CD4-positive, alpha-beta memory T cell (primary cell): ENCODE results near the gene RPRD1B. TPM values are rescaled to one million over a fixed set of nuclear protein-coding genes. Genes with fewer than 3 reads are reported as not detected.

Source experiments
- CTCF ChIA-PET: fragments of 350-600 bp; sonication (Branson Sonifier 250); formaldehyde crosslinking; loops from one replicate; lab custom pipeline; 2021; ENCODE audit warnings: inconsistent platforms; ENCODE audit not compliant: partially characterized antibody; lab: Charles Lee
- POLR2A ChIA-PET: fragments of 350-600 bp; sonication (Branson Sonifier 250); formaldehyde crosslinking; loops from one replicate; lab custom pipeline; 2021; ENCODE audit not compliant: partially characterized antibody; lab: Charles Lee
- DNase-seq, 5 donors: peaks; one replicate each; pipeline versions ENCODE4 v3.0.0 to v3.0.0-alpha.2; 2020 to 2022; ENCODE audit warnings: mixed read lengths in 1 of 5
- H3K27ac ChIP-seq: one replicate; pipeline ENCODE4 v1.7.0; 2013; ENCODE audit warnings: low read depth, low read length
- H3K27me3 ChIP-seq: 2 replicates; pipeline ENCODE4 v1.7.0; 2013; ENCODE audit warnings: mild to moderate bottlenecking, low read length, moderate library complexity; ENCODE audit not compliant: insufficient read depth
- H3K36me3 ChIP-seq: 2 replicates; pipeline ENCODE4 v1.7.0; 2013; ENCODE audit warnings: mild to moderate bottlenecking, low read length, moderate library complexity; ENCODE audit not compliant: insufficient read depth
- H3K4me1 ChIP-seq: 2 replicates; pipeline ENCODE4 v1.7.0; 2013; ENCODE audit warnings: mild to moderate bottlenecking, low read length, moderate library complexity; ENCODE audit not compliant: insufficient read depth
- H3K4me3 ChIP-seq, 2 donors: one replicate each; pipeline ENCODE4 v1.7.0; 2013; ENCODE audit warnings: low read length in 2 of 2, mild to moderate bottlenecking in 1 of 2
- H3K9me3 ChIP-seq, 2 donors: one replicate each; pipeline ENCODE4 v1.7.0; 2013; ENCODE audit warnings: low read length in 2 of 2, control low read depth in 1 of 2; ENCODE audit not compliant: control insufficient read depth in 1 of 2
- H3K27ac Mint-ChIP-seq, 7 donors: one replicate each; pipeline ENCODE4 v1.8.0; 2020 to 2021; ENCODE audit warnings: mixed read lengths in 7 of 7, mild to moderate bottlenecking in 6 of 7, inconsistent platforms in 3 of 7, moderate library complexity in 3 of 7
- H3K27me3 Mint-ChIP-seq, 2 donors: one replicate each; pipeline ENCODE4 v1.8.0; 2020 to 2021; ENCODE audit warnings: mixed read lengths in 2 of 2
- H3K36me3 Mint-ChIP-seq, 2 donors: one replicate each; pipeline ENCODE4 v1.8.0; 2020 to 2021; ENCODE audit warnings: mixed read lengths in 2 of 2, inconsistent platforms in 1 of 2, mild to moderate bottlenecking in 1 of 2
- H3K4me1 Mint-ChIP-seq, 4 donors: one replicate each; pipeline ENCODE4 v1.8.0; 2020 to 2021; ENCODE audit warnings: mixed read lengths in 4 of 4, mild to moderate bottlenecking in 1 of 4
- H3K4me3 Mint-ChIP-seq, 8 donors: one replicate each; pipeline ENCODE4 v1.8.0; 2020 to 2021; ENCODE audit warnings: mixed read lengths in 8 of 8, mild to moderate bottlenecking in 7 of 8, moderate library complexity in 6 of 8, inconsistent platforms in 3 of 8
- H3K9me3 Mint-ChIP-seq, 8 donors: one replicate each; pipeline ENCODE4 v1.8.0; 2020 to 2021; ENCODE audit warnings: mixed read lengths in 8 of 8, mild to moderate bottlenecking in 5 of 8, inconsistent platforms in 3 of 8, moderate library complexity in 1 of 8
- intact Hi-C: fragments of 100-400 bp; cut with micrococcal nuclease; formaldehyde crosslinking; loops from one replicate; pipeline ENCODE4 v1.15.1; 2023
- polyA plus RNA-seq, 2 donors: library from polyadenylated mRNA; unstranded; fragments of 300-500 nt; fragmentation: Illumina TruSeq; gene quantifications; one replicate each; pipeline ENCODE4 v1.2.3, GENCODE V29; 2021
- total RNA-seq, 2 experiments: library from RNA; stranded (reverse); gene quantifications; one replicate each; pipeline ENCODE4 v1.2.3, GENCODE V29; 2021

RPRD1B gene
- total and polyA plus RNA-seq, 4 experiments from 2014 or later = 3.7 to 43.8 (median 24.7) TPM

DNA sequence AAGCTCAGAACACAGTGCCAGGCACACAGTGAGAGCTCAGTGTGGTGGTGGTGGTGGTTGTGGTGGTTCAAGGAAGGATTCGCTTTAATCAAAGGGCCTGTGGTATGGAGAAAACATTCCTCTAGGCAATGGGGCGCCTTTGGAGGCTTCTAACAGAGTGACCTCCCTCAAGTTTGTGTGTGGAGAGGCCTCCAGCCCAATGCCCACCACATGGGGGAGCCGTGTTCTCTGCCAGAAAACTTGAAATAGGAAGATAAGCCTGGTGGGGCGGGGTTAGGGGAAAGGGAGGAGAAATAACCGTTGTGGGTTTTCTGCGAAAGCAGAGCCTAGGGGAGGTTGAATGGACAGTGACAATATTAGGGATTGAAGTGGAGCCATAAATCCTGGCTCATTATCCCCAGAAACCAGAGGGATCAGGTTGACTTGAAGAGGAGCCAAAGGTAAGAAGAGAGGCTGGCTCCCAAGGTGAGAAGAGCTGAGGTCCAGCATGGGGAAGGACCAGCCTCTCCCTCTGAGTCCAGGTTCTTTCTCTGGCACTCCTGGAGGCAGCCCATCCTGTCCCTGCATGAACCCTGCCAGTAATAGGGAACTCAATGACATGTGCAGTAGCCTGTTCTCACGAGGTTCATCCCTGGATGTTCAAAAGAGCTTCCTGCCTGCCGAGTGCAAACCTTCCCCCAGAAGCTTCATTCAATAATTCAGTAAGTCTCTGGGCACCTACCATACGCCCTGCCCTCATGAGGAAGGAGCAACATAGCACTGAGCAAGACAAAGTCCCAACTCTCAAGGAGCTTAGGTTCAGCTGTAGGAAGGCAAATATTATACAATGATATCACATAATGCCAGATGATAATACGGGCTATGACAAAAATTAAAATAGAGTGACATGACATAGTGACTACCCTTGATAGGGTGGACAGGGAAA lies 80.1 kb downstream of the RPRD1B start:
- intact Hi-C loops = no loop called here
- H3K36me3 ChIP-seq = no peaks in the 10 kb centered on the region
- DNase-seq = no peak
- H3K4me1 ChIP-seq = no peaks in the 10 kb centered on the region
- Mint-ChIP-seq H3K27me3 (no peaks in the 10 kb centered on the region), H3K27ac (no peak overlapping the region), H3K4me3 (no peak overlapping the region), H3K4me1 (no peaks in the 10 kb centered on the region), H3K9me3 (no peaks in the 10 kb centered on the region), H3K36me3 (no peaks in the 10 kb centered on the region)
- no peak overlapping the region for H3K27ac ChIP-seq
- H3K4me3 ChIP-seq = no peak overlapping the region
- no peaks in the 10 kb centered on the region for H3K27me3 ChIP-seq
- ChIA-PET CTCF (interaction anchor here (1.1 to 2.0 kb wide), 2 partner anchors 43 to 56 kb away, joined by 3 to 6 read pairs; no protein-coding TSS in a partner anchor), POLR2A (no interaction called here)
- no peaks in the 10 kb centered on the region for H3K9me3 ChIP-seq

DNA sequence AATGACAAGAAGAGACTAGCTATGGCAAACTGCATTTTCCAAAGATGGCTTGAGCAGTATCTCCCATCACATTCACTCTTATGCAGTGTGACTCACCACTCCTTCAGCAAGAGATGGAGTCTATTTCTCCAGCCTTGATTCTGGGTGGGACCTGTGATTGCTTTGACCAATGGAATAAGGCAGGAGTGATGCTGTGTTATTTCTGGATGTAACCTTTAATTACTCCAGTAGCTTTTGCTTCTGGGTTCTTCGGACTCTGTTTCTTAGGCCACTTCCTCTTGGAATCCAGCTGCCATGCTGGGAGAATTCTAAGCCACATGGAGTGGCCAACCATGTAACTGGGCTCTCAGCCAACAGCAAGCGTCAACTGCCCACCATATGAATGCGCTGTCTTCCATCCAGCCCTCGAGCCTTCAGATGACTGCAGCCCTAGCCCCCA lies 80.8 kb downstream of the RPRD1B start:
- H3K9me3 Mint-ChIP-seq = no peaks in the 10 kb centered on the region
- no peaks in the 10 kb centered on the region for H3K27me3 Mint-ChIP-seq
- Histone ChIP-seq H3K27me3 (no peaks in the 10 kb centered on the region), H3K27ac (no peak overlapping the region), H3K4me3 (no peak overlapping the region), H3K9me3 (no peaks in the 10 kb centered on the region), H3K36me3 (no peaks in the 10 kb centered on the region), H3K4me1 (no peaks in the 10 kb centered on the region)
- H3K36me3 Mint-ChIP-seq = no peaks in the 10 kb centered on the region
- ChIA-PET CTCF (interaction anchor here (0.8 to 1.3 kb wide), 3 partner anchors 15 to 44 kb away, joined by 3 to 4 read pairs (median 3); no protein-coding TSS in a partner anchor), POLR2A (no interaction called here)
- H3K4me1 Mint-ChIP-seq = no peaks in the 10 kb centered on the region
- no peak overlapping the region for H3K4me3 Mint-ChIP-seq
- no peak for DNase-seq
- no peak overlapping the region for H3K27ac Mint-ChIP-seq
- intact Hi-C loops = no loop called here

DNA sequence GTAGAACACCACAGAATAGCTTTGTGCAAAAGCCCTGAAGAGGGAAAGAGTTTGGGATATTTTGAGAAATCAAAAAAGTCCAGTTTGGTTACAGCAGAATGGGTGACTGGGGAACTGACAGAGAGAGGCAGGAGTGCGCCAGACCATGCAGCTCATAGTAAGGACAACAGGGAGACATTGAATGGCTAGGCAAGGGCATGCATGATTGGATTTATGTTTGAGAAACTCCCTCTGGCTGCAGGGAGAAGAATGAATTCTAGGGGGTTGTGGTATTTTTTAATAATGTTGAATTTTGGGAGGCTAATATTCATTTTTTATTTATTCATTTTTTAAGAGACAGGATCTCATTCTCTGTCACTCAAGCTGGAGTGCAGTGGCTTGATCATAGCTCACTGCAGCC lies 81.7 kb downstream of the RPRD1B start:
- Histone ChIP-seq H3K36me3 (no peaks in the 10 kb centered on the region), H3K27ac (no peak overlapping the region), H3K27me3 (no peaks in the 10 kb centered on the region), H3K4me1 (no peaks in the 10 kb centered on the region), H3K4me3 (no peak overlapping the region), H3K9me3 (no peaks in the 10 kb centered on the region)
- Mint-ChIP-seq H3K4me1 (no peaks in the 10 kb centered on the region), H3K36me3 (no peaks in the 10 kb centered on the region), H3K27ac (no peak overlapping the region), H3K9me3 (no peaks in the 10 kb centered on the region), H3K27me3 (no peaks in the 10 kb centered on the region), H3K4me3 (no peak overlapping the region)
- DNase-seq = no peak
- CTCF ChIA-PET = interaction anchor here (0.8 to 1.3 kb wide), 3 partner anchors 16 to 45 kb away, joined by 3 to 4 read pairs (median 3); no protein-coding TSS in a partner anchor
- intact Hi-C loops = no loop called here
- POLR2A ChIA-PET = no interaction called here

DNA sequence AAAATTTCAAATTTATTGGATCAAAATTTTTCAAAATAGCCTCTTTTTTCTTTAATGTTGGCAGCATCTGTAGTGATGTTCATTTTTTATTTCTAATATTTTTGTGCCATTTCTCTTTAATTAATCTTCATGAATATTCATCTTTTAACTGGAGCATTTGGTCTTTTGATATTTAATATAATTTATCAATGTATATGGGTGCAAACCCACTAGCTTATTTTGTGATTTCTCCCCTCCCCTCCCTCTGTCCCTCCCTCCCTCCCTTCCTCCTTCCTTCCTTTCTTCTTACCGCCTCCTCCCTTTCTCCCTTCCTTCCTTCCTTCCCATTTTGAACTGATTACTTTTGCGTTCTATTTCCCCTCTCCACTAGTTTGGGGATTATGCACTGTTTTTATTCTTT lies 82.3 kb downstream of the RPRD1B start:
- no peak overlapping the region for H3K27ac Mint-ChIP-seq
- H3K4me3 ChIP-seq = no peak overlapping the region
- CTCF ChIA-PET = no interaction called here
- no peaks in the 10 kb centered on the region for H3K4me1 ChIP-seq
- no peaks in the 10 kb centered on the region for H3K27me3 Mint-ChIP-seq
- no peak overlapping the region for H3K4me3 Mint-ChIP-seq
- H3K36me3 ChIP-seq = no peaks in the 10 kb centered on the region
- no peaks in the 10 kb centered on the region for H3K9me3 Mint-ChIP-seq
- H3K27me3 ChIP-seq = no peaks in the 10 kb centered on the region
- intact Hi-C loops = no loop called here
- POLR2A ChIA-PET = no interaction called here
- DNase-seq = no peak
- H3K9me3 ChIP-seq = no peaks in the 10 kb centered on the region
- no peaks in the 10 kb centered on the region for H3K4me1 Mint-ChIP-seq
- no peak overlapping the region for H3K27ac ChIP-seq
- H3K36me3 Mint-ChIP-seq = no peaks in the 10 kb centered on the region

DNA sequence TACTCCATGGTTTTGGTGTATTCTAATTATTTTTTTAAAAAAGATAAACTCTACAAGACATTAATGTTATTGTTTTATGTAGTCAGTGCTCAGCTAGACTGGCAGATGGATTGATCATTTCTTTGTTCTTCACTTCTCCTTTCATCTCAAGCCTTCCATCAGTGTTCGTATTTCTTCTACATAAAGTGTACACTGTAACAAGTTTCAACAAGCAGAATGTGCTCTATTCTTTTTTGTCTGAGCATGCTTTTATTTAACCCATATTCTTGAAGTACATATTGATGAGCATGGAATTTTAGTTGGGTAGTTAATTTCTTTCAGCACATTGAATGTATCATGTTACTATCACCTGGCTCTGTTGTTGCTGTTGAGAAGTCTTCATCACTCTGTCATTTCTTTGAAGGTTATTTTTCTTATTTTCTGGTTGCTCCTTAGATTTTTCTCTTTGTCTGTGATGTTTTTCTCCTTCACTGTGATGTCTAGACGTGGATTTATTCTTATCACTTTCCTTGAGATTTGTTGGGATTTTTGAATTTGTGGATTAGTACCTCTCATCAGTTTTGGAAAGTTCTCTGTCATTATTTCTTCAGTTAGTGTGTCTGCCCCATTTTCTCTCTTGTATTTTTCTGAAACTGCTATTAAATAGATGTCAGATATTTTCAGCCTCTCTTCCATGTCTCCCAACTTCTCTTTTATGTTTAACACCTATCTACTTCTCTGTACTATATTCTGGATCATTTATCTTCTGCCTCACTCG lies 83.0 kb downstream of the RPRD1B start:
- H3K4me1 Mint-ChIP-seq = no peaks in the 10 kb centered on the region
- no peaks in the 10 kb centered on the region for H3K36me3 ChIP-seq
- H3K4me3 ChIP-seq = no peak overlapping the region
- H3K4me1 ChIP-seq = no peaks in the 10 kb centered on the region
- H3K4me3 Mint-ChIP-seq = no peak overlapping the region
- no peaks in the 10 kb centered on the region for H3K27me3 ChIP-seq
- no peak for DNase-seq
- no peak overlapping the region for H3K27ac Mint-ChIP-seq
- H3K36me3 Mint-ChIP-seq = no peaks in the 10 kb centered on the region
- POLR2A ChIA-PET = no interaction called here
- intact Hi-C loops = no loop called here
- CTCF ChIA-PET = no interaction called here
- H3K27ac ChIP-seq = no peak overlapping the region
- no peaks in the 10 kb centered on the region for H3K27me3 Mint-ChIP-seq
- H3K9me3 ChIP-seq = no peaks in the 10 kb centered on the region
- no peaks in the 10 kb centered on the region for H3K9me3 Mint-ChIP-seq

DNA sequence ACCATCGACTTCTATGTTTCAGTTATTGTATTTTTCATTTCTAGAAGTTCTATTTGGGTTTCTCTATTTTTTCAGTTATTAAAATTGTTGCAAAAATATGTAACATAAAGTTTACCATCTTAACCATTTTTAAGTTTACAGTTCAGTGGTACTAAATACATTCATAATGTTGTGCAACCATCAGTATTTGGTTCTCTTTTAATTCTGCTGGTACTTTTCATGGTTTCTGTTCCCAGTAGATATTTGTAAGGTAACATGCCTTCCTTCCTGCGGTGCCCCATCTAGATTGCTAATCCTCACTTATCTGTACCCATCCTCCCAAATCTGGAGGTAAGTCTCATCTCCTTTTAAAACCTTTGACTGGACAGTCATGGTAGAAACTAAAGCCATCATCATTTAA lies 83.7 kb downstream of the RPRD1B start:
- Mint-ChIP-seq H3K4me1 (no peaks in the 10 kb centered on the region), H3K27ac (no peak overlapping the region), H3K4me3 (no peak overlapping the region), H3K9me3 (no peaks in the 10 kb centered on the region), H3K27me3 (no peaks in the 10 kb centered on the region), H3K36me3 (no peaks in the 10 kb centered on the region)
- ChIA-PET CTCF (no interaction called here), POLR2A (no interaction called here)
- intact Hi-C loops = no loop called here
- no peaks in the 10 kb centered on the region for H3K9me3 ChIP-seq
- no peak overlapping the region for H3K27ac ChIP-seq
- no peaks in the 10 kb centered on the region for H3K36me3 ChIP-seq
- DNase-seq = no peak
- no peaks in the 10 kb centered on the region for H3K27me3 ChIP-seq
- H3K4me1 ChIP-seq = no peaks in the 10 kb centered on the region
- no peak overlapping the region for H3K4me3 ChIP-seq

DNA sequence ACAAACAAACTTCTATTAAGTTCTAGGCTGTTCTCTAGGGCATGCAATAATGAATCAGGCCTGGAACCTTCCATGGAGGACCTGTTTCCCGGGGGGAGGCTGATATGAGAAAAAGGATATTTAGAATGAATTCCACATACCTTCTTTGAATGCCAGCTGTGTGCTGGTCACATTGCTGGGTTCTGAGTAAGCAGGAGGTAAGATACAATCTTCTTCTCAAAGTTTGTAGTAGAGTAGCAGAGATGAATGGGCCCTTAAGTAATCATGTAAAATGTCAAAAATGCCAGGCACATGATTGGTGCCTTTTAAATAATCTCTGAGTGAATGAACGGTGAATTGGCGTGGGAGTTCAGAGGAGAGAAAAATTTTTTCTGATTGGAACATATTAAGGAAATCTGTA lies 84.1 kb downstream of the RPRD1B start:
- no peak for DNase-seq
- CTCF ChIA-PET = no interaction called here
- Mint-ChIP-seq H3K4me3 (no peak overlapping the region), H3K36me3 (no peaks in the 10 kb centered on the region), H3K27ac (no peak overlapping the region), H3K9me3 (no peaks in the 10 kb centered on the region), H3K4me1 (peaks cover 0 to under 1% (median 0%) of the 10 kb centered on the region in 4 donors), H3K27me3 (no peaks in the 10 kb centered on the region)
- Histone ChIP-seq H3K4me3 (no peak overlapping the region), H3K27me3 (no peaks in the 10 kb centered on the region), H3K9me3 (no peaks in the 10 kb centered on the region), H3K36me3 (no peaks in the 10 kb centered on the region), H3K4me1 (no peaks in the 10 kb centered on the region), H3K27ac (no peak overlapping the region)
- POLR2A ChIA-PET = no interaction called here
- intact Hi-C loops = no loop called here
